ENCODE measurements around the gene DIO3.
A peak's percentile ranks its signal among the peaks of the same experiment; 100 is the strongest.

The DIO3 gene

DNA sequence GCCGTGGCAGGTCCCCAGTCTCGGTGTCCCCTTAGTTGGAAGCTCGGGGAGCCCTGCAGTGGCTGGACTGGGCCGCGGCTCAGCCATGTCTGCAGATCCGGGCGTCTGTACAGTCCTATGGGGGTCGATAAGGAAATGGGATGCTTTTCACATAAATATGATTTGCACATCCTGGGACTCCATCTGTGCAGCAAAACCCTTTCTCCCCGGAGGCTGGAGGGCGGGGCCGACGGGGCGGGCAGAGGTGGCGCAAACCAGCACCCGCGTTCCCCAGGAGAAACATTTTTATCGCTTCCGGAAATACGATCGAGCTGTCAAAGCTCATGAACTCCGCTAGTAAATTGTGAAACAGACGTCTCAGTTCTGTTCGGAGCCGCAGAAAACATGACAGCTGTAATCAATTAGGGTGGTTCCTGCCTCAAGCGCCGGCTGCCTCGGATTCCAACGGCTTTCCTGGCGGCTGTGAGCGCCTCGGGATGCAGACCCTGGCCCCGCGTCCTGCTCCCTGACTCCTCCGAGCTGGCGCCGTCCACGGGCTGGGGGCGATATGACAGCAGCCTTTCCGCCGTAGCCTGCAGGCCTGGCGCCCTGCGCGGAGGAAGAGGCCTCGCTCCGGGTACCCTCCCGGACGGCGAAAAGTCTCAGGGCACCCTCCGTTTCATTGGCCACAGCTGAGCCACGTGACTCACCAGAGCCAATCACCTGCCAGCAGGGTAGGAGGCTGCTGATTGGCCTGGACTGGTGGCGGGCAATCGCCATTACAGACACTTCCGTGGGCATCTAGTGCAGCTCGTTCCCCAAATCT is 23.0 kb downstream of the DIO3 start:
- peak; percentile 11 for DNase-seq

DNA sequence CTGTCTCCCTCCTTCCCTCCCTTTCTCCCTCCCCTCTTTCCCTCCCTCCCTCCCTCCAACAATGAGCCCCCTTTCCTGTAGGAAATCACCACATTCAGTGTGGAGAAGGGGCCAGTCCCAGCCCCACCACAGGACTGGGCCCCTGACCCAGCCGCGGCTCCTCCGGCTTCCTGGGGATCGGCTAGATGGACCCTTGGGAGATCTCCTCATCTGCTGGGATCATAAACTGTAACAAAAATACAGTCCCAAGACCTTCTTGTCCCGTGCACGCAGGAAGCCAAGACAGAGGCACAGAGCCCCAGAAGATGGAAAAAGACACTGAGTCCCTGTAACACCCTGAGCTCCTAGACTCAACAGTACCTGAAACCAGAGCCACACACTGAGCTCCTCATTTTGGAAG is 23.9 kb downstream of the DIO3 start:
- DNase-seq, result no peak

DNA sequence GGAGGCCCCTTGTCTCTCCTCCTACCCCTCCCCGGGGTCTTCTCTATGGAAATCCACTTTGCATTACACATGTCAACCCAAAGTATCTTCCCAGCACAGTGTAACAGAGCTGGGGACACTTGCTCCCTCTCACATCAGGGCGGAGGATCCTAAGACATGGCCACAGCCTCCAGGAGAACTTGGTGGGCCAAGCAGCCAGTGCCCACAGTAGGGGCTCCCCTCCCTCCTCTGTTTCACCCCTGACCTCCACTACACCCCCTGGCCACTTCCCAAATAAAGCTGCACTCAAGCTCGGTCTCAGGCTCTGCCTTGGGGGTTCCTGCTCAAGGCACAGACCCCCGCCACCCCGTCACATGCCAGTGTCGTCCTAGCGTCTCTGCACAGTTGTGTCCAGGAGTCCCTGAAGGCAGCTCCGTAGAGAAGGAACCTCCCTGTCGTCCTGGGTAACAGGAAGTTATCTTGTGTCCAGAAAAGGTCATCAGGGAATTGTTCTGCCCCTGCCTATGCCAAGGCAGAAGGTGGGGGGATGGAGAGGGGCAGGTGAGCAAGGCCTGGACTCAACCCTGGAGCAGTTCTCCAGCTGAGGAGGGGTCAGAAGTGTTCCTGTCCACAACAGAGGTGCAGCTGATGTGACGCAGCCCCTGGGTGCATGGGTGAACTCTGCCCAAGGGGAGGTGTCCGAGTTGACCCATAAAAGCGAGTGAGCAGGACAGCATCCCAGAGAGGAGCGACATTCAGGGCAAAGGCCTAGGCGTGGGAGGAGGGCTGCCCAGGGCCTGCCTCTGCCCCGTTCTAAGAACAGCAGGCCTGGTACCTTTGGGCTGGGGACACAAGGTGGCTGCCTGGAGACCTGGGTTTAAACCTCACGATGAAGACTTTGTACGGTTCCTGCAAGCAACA is 25.5 kb downstream of the DIO3 start:
- DNase-seq, result no peak

DNA sequence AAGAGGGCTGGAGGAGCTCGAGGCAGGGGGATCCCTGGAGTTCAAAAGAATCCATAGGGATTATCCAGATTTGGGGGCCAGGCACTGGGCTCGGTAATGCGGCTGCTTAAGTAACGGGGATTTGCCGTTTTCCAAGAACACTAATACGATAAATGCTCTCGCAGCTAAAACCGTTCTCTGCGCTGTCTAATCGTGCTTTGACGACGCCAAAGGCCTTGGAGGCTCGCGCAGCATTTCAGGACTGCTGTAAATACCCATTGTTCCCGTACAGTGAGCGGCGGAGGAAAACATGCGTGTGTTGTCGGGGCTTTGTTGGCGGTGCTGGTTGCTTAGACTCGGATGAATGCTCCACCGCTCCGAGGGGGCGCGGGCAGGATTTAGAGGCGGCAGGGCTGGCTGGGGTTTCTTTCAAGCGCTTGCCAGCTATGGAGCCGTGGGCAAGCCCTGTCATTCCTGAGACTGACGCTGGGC is 26.2 kb downstream of the DIO3 start:
- DNase-seq, result no peak

DNA sequence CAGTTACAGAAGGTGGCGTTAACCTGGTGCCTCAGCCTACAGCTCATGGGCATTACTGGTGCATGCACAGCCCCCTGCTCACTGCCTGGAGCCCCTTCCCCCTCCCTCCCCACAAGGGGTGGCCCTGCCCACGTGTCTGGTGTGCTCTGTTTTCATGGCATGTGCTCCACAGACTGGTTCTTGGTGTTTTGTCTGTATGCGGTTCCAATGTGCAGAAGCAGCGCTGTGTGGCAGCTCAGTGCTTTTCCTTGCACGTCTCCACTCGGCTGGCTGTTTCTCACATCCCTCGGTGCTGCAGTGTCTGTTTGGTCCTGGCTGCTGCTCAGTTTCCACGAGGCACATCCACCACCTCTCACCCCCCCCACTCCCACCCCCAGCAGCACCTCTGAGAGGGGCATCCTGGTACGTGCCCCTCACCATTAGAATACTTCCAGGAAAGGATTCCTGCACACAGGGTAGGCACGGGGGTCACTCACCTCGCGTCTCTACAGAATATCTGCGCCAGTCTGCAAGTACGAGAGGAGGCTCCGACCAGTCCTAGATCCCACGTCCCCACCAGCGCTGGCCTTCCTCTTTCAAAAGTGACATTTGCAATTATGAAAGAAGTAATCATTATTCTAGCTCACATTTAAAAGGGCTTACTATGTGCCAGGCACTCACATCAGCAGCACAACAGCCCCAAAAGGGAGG is 27.1 kb downstream of the DIO3 start:
- DNase-seq, result no peak

DNA sequence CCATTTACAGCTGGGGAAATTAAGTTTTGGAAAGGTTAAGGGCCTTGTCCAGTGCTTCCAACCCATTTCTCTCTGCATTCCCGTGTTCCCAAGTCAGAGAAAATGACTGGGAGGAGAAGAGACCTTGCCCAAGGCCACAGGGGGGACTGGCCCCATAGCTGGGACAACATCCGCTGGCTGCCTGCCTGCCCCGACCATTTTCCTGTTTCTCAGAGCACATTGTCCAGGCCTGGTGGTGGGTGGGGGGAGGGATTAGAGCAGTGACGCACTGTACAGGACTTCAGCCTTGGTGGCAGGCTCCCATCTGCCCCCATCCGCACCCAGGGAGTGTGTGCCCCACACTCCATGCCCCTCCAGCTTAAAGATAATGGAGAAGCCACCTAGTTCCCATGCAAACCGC is 27.7 kb downstream of the DIO3 start:
- DNase-seq, result no peak

DNA sequence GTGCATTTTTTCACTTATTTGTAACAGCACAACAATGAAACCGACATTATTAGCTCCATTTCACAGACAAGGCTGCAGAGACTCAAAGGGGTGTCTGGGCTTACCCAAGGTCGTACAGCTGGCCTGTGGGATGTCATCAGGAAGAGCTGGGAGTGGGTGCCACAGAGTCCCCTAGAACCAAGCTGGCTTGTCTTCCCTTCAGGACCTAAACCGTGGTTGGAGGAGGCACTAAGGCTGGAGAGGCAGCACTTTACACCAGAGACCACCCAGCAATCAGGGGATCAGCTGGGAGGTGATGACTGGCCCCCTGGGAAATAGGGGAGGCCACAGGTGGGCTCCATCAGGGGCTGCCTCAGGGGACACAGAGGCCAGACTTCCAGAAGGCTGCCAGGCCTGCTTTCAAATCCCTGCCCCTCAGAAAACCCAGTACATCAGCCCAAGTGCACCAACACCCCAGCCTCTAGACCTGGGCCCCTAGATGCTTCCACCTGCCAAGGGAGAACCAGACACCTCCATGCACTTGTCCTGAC is 28.3 kb downstream of the DIO3 start:
- DNase-seq, result no peak

DNA sequence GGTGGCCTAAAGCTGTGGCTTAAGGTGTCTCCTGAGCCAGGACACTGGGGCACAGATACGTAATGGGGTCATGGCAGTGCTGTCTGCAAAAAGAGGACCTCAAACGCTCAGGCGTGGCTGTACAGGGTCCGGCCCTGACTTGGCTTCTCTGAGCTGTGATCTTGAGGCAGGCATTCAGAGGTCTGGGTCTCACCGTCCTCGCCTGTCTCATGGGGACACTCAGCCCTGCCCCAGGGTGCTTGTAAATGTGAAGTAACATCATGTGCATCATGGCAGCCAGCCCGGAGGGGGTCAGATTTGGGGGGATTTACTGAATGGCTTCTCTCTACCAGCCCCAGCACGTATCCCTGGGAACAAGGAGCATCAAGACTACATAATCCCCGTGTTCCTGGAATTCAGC is 28.8 kb downstream of the DIO3 start:
- no peak for DNase-seq

DNA sequence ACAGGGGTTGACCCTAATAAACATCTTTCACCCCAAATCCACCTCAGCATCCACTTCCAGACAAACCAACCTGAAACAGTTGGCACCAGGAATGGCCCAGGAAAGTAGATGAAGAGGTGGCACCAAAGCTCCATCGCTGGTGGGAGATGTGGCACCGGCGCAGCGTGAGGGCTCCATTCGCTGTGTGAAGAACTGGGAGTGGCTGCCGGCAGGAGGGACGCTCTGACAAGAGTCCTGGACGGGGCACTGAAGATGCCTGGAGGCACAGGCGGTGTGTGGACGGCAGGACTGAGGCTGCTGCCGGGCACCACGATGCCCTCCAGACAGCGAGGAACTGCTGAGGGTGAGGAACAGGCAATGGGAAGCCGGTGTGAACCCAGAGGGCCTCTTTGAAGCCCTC is 29.3 kb downstream of the DIO3 start:
- no peak for DNase-seq

DNA sequence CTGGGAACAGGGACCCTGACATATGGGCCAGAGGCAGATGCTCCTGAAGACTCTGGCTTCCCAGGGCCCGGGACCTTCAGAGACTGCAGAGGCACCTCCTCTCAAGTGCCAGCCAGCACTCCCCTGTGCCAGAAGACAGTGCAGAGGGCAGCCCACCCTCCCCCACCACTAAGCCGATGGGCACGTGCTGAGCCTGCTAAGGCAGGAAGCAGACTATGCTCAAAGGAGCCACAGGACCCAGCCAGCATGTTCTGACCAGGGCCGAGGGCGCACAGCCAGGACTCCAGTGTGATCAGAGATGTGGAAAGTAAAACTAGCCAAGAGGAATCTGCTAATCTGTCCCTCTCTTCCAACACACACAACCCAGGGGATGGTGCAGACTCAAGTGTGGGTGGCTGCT is 29.8 kb downstream of the DIO3 start:
- no peak for DNase-seq

DNA sequence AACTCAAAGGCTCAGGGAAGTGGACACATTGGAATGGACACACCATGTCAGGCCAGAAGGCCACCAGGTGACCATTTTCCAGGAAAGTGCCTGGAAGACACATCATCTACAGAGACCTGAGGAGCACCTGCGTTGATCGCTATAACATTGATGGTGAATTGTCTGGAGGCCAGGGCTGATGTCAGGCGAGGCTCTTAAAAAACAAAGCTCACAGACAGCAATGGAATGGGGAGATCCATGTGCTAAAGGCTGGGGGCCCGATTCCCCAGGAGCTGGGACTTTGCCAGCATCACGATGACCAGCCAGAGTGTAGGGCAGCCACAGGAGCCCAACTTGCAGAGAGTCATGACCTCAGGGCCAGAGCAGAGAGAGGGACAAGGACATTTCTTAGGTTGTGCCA is 30.3 kb downstream of the DIO3 start:
- no peak for DNase-seq

DNA sequence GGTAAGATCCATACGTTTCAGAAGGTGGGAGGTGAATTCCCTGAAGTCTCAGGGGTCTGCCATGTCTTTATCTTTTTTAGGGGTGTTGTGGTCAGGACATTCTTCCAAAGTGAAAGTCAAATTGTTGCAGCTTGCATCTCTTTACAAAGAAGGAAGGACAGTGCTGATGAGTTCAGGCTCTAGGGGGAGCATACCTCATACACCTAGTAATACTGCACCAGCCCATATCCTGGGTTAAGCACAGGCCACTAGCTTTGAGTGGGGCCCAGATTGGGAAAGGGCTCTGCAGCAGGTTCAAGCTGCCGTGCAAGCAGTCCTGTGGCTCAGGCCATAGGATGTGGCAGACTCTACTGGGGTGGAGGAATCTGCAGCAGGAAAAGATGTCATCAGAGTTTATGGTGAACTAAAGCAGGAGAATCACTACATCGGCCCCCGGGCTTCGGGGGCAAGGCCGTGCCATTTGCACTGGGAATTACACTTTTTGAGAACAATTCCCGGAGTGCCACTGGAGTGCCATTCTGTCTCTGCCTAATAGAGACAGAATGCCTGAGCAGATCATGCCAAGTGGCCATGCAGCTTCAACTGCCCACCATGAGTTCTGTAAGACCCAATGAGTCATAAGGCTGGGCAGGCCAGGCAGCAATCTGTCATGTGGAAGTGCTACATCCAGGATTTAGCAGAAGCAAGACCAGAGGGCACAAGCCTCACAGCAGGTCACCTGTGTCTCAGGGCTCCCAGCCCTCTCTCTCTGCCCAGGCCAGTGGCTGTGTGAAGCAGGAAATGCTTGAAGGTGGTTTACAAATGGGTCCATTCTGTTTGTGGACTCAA is 32.3 kb downstream of the DIO3 start:
- DNase-seq, result no peak

DNA sequence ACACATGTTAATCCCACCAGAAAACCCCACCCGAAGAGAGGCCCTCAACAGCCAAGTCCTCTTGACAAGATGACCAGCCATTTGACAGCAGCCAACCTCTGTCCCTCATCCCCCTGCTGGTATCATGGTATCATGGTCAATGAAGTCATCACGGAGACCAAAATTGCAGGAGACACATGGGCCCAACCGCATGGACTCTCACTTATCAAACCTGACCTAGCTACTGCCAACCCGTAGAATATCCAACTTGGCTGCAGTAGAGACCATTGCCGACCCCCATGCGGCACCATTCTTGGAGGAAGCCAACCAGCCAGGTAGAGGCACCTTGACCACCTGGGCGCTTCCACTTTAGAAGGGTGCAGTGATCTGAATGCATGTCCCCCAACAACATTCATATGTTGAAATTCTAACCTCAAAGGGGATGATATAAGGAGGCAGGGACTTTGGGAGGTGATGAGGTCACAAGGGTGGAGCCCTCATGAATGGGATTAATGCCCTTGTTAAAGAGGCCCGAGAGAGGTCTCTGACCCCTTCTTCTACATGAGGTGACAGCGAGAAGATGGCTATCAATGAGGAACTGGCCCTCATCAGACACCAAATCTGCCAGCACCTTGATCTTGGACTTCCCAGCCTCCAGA is 33.3 kb downstream of the DIO3 start:
- DNase-seq, result no peak

DNA sequence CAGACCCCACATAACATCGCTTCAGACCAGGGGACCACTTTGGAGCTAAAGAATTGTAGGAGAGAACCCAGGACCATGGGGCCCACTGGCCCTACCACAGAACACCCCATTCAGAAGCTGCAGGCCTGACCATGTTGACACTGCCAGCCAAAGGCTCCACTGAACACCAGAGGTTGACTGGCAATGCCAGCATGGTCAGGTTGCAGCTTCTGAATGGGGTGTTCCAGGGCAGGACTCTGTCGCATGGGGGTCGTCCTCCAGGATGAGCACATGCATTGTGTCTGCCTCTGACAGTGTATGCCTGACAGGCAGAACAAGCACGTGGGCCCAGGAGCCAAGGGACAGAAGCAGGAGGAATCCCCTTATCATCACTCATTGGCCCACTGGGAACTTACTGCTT is 34.1 kb downstream of the DIO3 start:
- no peak for DNase-seq

DNA sequence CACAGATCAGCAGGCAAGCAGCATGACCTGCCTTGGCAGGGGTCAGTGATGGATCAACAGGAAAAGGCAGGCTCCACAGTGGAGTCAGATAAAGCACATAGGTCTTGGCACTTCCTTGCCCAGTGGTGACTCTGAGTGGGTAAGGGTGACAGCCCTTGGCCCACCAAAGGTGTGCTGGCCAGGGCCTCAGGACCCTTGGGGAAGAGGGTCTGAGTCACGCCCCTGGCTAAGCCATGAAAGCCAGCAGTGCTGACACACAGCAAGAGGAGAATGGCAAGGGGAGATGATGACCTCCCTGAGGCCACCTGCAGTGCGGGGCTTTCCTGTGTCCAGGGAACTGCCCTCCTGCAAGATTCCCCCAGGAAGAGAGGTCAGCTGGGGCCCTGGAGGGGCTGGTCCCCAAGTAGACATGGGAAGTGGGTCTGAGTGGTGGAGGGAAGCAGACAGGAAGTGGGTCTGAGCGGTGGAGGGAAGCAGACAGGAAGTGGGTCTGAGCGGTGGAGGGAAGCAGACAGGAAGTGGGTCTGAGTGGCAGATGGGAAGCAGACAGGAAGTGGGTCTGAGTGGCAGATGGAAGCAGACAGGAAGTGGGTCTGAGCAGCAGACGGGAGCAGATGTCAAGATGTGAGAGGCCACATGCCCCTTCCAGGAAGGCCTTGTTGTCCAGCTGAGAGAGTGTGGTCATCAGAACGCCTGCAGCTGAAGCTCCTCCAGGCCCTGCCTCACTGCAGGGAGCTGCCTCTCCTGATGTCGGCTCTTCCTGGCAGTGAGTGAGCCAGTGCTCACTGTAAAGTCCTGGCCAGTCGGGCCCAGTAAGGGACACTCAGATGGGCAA is 34.8 kb downstream of the DIO3 start:
- peak; percentile 63 for DNase-seq

DNA sequence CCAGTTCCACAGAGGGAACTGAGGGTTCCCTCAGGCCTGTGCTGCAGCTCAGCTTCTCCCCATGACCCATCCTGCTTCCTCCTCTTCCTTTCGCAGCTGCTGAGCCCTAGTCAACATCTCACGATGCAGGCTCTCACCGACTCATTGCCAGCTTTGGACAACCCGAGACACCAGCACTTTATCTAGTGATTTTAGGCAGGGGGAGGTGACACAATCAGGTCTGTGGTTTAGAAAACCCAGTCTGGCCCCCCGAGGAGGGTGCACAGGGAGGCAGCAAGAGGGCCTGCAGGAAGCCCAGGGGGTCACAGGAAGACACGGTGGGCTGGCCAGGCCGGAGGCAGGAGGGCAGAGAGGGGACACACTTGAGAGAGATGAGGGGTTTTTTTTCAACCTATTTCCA is 35.4 kb downstream of the DIO3 start:
- no peak for DNase-seq

DNA sequence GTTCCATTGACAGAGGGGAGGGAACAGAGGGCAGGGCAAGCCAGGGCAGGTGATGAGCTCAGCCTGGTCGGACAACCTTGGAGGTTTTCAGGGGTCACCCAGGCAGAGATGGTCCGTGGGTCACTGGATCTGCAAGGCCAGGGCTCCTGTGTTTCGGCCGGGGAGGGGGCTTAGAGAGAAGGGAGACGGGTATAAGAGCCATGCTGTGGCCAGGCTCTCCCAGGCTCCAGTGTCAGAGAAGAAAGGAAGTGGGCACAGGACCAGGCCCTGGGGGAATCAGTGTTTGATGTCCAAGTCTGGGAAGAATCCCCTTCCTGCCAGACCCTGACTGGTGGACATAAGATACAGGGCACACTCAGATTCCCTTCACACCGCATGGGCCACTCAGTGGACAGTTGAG is 36.9 kb downstream of the DIO3 start:
- no peak for DNase-seq

DNA sequence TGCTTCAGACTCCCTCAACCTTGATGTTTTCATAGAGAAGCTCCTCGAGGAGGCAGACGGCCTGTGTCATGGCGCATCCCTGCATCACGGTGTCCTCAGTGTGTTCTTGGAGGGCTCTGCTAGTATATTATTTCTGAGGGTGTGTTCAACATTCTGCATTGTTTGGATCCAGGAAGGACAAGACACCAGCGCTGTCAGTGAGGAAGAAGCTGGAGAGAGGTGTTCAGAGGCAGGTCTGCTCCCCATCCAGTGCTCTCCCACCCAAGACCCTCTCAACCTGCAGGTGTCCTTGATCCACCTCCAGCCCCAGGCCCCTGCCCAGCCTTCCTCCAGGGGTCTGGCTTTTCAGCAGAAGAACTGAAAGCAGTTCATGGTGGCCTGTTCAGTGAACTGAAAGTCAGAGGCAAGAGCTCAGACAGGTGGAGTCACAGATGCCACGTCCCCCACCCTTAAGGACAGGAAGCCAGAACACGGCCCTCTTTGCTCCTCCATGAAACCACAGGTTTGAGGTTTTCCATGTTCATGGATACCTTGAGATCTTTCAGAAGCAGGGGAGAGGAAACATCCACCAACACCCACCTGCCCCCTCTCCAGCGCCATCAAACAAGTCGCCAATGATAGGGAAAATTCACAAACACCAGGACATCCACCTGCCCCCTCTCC is 37.4 kb downstream of the DIO3 start:
- DNase-seq, result no peak

DNA sequence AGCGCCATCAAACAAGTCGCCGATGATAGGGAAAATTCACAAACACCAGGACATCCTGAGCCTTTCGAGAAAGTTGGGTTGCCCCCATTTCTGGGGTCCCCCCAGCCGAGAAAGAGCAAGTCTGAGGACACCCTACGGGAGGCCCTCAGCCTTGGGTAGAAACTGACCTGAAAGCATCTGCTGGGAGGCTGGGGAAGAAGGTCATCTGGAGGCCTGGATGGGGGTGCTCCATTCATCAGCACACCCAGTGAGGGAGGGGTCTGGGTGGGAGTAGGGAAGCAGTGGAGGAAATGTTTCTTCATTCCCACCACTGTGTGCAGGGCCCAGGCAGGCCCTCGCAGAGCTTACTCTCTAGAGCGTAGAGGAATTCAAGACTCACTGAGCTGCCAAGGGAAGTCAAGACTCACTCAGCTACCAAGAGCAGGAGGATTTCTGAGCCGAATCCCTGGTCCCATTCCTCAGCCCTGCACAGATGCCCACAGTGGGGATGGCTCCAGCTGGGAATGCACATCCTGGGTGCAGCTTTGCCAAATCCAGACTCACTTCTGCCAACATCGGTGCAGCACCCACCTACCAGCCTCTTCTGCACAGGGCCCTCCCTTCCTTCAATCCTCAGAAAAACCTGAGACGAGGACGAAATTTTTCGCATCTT is 38.1 kb downstream of the DIO3 start:
- no peak for DNase-seq
